ENCODE results near the gene CAST.

CAST gene

GRCh38 chr5:96745025-96745424 lies 82.8 kb downstream of the CAST start:
- DNase-seq (ENCODE audit: low read depth in 2 of 2) = no peak

- no peak for DNase-seq (ENCODE audit: low read depth in 2 of 2)
Measured at GRCh38 chr5:96745844-96746531, 83.8 kb downstream of the CAST start.

- no peak for DNase-seq (ENCODE audit: low read depth in 2 of 2)
Measured at GRCh38 chr5:96747720-96748119, 85.5 kb downstream of the CAST start.

- no peak for DNase-seq (ENCODE audit: low read depth in 2 of 2)
Measured at GRCh38 chr5:96750110-96750822, 88.1 kb downstream of the CAST start.

- no peak for DNase-seq (ENCODE audit: low read depth in 2 of 2)
Measured at GRCh38 chr5:96751203-96752169, 89.3 kb downstream of the CAST start.

GRCh38 chr5:96752341-96753016 lies 90.3 kb downstream of the CAST start:
- no peak for DNase-seq (ENCODE audit: low read depth in 2 of 2)

GRCh38 chr5:96753017-96753397 lies 90.8 kb downstream of the CAST start:
- no peak for DNase-seq (ENCODE audit: low read depth in 2 of 2)

- DNase-seq (ENCODE audit: low read depth in 2 of 2) = no peak
Measured at GRCh38 chr5:96753848-96754247, 91.7 kb downstream of the CAST start.

- no peak for DNase-seq (ENCODE audit: low read depth in 2 of 2)
Measured at GRCh38 chr5:96755851-96756250, 93.7 kb downstream of the CAST start.

- no peak for DNase-seq (ENCODE audit: low read depth in 2 of 2)
Measured at GRCh38 chr5:96756985-96757384, 94.8 kb downstream of the CAST start.

GRCh38 chr5:96758621-96759020 lies 96.4 kb downstream of the CAST start:
- no peak for DNase-seq (ENCODE audit: low read depth in 2 of 2)

- no peak for DNase-seq (ENCODE audit: low read depth in 2 of 2)
Measured at GRCh38 chr5:96761618-96762017, 99.4 kb downstream of the CAST start.

- no peak for DNase-seq (ENCODE audit: low read depth in 2 of 2)
Measured at GRCh38 chr5:96763026-96763425, 100.8 kb downstream of the CAST start.

GRCh38 chr5:96765043-96765442 lies 102.9 kb downstream of the CAST start:
- no peak for DNase-seq (ENCODE audit: low read depth in 2 of 2)

GRCh38 chr5:96768708-96769251 lies 106.6 kb downstream of the CAST start:
- DNase-seq (ENCODE audit: low read depth in 2 of 2) = no peak

GRCh38 chr5:96771395-96771794 lies 109.2 kb downstream of the CAST start:
- no peak for DNase-seq (ENCODE audit: low read depth in 2 of 2)

GRCh38 chr5:96772111-96772510 lies 109.9 kb downstream of the CAST start:
- DNase-seq (ENCODE audit: low read depth in 2 of 2) = no peak

- DNase-seq (ENCODE audit: low read depth in 2 of 2) = no peak
Measured at GRCh38 chr5:96772542-96772941, 110.4 kb downstream of the CAST start.

GRCh38 chr5:96775050-96775449 lies 112.9 kb downstream of the CAST start:
- DNase-seq (ENCODE audit: low read depth in 2 of 2) = no peak

GRCh38 chr5:96775689-96776088 lies 113.5 kb downstream of the CAST start:
- DNase-seq (ENCODE audit: low read depth in 2 of 2) = no peak

GRCh38 chr5:96776621-96777020 lies 114.4 kb downstream of the CAST start:
- DNase-seq (ENCODE audit: low read depth in 2 of 2) = no peak

GRCh38 chr5:96778409-96778808 lies 116.2 kb downstream of the CAST start:
- no peak for DNase-seq (ENCODE audit: low read depth in 2 of 2)

Measured in stimulated activated CD4-positive, alpha-beta T cell treated with anti-CD3 and anti-CD28 coated beads, Interleukin-12 subunit alpha, Interleukin-12 subunit beta, amount 100 ng/mL, for 24 hours (primary cell).